CD4-positive, alpha-beta T cell treated with Interleukin-21 for 1 hour (primary cell): Measurements from ENCODE around the gene CAPS.
"Not testable (repeated sequence)": the region's sequence is repeated elsewhere in the genome, so short reads cannot be mapped to it uniquely, and the experiment has no call there.

Experiments
- DNase-seq: peaks from one replicate; pipeline ENCODE4 v3.0.0-alpha.2; 2020

The CAPS gene

GRCh38 chr19:5913739-5914357, at the start of gene CAPS:
Gene CAPS (plus strand): TSS chr19:5914254. CDS start chr19:5914407, 153 bp downstream.
- DNase-seq: no peak

DNA sequence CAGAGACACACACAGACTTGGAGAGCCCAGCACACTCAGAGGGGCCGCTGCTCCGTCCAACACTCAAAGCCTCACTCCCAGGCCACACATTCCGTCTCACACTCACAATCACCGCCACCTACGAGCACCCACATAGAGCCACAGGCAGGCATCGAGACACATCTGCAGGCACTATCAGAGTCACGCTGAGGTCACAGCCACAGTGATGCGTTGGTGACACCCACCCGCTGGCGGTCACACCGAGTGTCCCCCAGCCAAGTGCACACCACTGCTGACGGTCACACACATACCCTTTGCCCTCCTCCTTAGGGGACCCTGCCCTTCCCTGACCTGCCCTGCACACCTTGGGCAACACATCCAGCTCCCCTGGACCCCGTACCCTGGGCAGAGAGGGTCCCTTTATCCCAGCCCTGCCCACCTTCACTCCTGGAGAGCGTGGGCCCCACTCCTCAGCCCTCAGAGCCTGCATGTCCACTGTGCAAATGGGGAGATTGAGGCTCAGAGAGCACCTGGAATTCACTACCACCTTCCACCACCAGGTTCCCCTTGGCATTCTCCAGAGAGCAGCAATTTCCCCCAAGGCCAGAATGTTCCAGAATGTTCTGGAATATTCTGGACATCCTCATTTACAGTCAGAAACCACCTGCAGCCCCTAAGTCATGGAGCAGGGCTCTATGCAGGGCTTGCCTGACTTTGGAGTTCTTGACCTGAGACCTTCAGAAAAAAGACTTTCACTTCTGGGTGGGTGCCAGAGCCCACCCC, 49.1 kb upstream of the CAPS start:
- peak; percentile 5 for DNase-seq

DNA sequence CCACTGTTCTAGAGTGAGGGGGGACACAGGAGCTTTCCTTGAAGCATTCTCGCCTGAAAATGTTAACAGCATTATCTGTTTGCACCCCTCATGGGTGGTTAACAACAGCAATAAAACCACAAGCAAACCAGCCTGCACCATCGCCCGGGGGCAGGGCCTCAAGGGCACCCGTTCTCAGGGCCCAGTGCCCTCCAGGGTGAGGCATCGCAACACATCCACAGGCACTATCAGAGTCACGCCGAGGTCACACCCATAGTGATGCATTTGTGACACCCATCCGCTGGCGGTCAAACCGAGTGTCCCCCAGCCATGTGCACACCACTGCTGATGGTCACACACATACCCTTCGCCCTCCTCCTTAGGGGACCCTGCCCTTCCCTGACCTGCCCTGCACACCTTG, 48.3 kb upstream of the CAPS start:
- DNase-seq: no peak

DNA sequence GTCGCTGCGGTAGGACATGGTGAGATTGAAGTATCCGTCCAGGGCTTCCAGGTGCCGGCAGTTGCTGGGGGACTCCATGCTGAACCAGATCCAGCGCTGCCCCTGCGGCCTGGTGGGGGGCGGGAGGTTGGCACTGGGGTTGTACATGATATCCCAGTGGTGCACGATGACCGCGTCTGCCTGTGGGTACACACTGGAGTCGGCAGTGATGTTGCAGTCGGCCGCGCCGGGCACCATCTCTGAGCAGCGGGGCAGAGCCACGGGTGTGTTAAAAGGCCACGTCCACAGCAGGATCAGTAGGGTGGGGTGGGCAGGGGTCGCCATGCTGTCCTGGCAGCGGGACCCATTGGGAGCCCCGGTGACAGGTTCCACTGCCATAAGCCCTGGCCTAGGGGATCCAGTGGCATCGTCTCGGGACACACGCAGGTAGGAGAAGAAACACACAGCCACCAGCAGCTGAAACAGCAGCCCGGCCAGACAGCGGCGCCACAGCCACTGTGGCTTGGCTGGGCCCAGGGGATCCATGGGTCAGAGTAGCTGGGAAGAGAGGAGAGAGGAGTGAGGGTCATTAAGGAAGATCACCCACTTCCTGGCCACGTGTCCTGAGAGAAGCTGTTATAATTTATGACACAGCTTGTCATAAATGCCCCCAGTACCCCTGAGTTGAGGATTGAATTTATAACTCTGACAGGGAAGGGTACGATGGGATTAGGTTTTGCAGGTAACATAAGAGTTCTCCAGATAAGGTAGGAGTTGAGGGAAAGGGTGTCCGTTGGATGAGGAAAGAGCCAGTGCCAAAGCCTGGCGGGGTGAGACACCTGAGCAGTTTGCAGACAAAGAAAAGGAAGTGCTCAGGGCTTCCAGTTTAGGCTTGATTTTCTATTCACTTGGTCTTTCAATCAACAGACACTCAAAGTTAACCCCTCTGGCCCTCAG, 46.6 kb upstream of the CAPS start:
- no peak for DNase-seq

GRCh38 chr19:5870986-5871394, 43.1 kb upstream of the CAPS start:
- no peak for DNase-seq

- no peak for DNase-seq
These were observed 40.3 kb upstream of the CAPS start for GRCh38 chr19:5873617-5874199.

DNA sequence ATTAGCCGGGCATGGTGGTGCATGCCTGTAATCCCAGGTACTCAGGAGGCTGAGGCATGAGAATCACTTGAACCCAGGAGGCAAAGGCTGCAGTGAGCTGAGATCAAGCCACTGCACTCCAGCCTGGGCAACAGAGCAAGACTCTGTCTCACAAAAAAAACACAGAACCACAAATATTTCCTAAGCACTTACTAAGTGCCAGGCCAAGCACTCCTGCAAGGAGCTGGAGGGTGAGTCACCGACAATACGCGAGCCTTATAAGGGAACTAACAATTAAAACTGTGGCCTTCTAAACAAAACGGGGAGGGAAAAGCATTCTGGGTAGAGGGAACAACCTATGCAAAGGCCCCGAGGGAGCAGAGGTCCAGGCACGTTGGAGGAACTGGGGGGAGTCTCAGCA, 39.6 kb upstream of the CAPS start:
- not testable (repeated sequence) for DNase-seq

DNA sequence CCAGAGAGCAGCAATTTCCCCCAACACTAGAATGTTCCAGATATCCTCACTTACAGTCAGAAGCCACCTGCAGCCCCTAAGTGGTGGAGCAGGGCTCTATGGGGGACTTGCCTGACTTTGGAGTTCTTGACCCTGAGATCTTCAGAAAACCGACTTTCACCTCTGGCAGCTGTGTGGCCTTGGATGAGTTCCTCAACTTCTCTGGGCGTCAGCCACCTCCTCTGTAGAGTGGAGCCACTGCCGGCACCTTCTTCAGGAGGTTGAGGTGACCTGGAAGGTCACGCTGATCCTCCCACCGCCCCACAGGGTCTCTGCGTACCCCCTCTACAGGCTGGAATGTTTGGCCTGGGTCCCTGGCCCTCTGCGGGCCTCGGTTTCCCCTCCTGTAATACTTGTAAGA, 36.6 kb upstream of the CAPS start:
- DNase-seq: no peak

GRCh38 chr19:5877882-5878281, 36.2 kb upstream of the CAPS start:
- no peak for DNase-seq

GRCh38 chr19:5880196-5880595, 33.9 kb upstream of the CAPS start:
- no peak for DNase-seq

- DNase-seq: no peak
These were observed 33.4 kb upstream of the CAPS start for GRCh38 chr19:5880604-5881078.

DNA sequence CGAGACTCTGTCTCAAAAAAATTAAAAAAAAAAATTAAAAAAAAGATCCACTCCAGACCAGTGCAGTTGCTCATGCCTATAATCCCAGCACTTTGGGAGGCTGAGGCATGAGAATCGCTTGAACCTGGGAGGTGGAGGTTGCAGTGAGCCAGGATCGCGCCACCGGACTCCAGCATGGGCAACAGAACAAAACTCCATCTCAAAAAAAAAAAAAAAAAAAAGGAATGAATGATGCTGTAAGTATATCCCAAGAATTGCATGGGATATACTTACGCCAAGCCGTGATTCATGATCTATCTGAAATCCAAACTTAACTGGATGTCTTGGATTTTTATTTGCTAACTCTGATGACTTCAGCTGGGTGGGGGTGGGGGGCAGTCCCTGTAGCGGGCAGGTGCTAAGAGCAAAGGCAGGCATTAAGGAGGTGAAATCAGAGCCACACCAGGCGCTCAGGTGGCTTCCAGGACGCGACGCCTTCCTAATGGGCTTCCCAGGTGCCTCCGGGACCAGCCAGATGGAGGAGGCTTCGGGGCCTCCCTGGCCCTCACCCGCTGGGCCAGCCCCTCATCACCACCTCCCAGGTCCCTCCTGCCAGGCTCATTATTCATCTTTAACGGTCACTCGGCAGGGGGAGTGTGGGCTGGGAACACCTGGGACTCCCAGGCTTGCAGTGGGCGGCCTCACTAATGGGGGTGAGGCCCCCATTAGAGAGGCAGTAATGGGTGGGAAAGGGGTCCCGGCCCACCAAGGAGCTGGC, 32.3 kb upstream of the CAPS start:
- no peak for DNase-seq

GRCh38 chr19:5882421-5882968, 31.6 kb upstream of the CAPS start:
- no peak for DNase-seq

DNA sequence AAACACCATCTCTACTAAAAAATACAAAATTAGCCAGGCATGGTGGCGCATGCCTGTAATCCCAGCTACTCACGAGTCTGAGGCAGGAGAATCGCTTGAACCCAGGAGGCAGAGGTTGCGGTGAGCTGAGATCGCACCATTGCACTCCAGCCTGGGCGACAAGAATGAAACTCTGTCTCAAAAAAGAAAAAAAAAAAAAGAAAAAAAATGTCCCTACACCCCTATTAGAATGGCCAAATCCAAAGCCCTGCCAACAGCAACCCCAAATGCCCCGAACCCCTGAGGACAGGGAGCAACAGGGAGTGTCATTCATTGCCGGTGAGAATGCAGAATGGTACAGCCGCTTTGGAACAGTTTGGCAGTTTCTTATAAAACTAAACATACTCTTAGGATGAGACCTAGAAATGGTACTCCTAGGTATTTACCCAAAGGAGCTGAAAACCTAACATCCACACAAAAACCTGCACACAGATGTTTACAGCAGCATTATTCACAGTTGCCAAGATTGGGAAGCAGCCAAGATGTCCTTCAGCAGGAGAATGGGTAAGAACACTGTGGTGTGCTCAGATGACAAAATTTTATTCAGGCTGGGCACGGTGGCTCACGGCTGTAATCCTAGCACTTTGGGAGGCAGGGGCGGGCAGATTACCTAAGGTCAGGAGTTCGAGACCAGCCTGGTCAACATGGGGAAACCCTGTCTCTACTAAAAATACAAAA, 30.7 kb upstream of the CAPS start:
- DNase-seq: not testable (repeated sequence)

GRCh38 chr19:5884065-5884811, 29.8 kb upstream of the CAPS start:
- not testable (repeated sequence) for DNase-seq

DNA sequence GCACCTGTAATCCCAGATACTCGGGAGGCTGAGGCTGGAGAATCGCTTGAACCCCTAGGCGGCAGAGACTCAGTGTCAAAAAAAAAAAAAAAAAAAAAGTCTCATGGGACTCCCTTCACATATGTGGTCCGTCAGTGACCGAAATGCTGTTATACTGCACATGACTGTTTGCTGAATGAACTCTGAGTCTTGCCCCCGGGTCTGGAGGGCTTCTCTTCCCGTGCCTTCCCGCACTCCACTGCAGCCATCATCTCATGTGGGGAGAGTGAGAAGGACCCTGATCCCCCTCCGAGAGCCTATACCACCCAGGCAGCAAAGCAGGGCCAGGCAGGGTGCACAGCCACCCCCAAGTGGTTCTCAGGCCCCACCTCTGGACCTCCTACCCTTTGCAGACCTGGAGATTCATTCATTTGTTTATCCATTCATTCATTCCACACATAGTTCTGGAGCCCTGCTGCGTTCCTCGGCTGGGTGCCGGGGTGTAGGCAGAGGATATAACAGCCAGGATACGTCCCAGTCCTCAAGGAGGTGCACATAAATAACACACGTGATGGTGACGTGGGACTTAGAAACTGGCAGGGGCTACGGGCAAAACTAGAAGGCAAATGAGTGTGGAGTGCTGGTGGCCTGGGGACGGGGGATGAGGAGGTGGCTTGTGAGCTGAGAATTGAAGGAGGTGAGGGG, 24.6 kb upstream of the CAPS start:
- no peak for DNase-seq

DNA sequence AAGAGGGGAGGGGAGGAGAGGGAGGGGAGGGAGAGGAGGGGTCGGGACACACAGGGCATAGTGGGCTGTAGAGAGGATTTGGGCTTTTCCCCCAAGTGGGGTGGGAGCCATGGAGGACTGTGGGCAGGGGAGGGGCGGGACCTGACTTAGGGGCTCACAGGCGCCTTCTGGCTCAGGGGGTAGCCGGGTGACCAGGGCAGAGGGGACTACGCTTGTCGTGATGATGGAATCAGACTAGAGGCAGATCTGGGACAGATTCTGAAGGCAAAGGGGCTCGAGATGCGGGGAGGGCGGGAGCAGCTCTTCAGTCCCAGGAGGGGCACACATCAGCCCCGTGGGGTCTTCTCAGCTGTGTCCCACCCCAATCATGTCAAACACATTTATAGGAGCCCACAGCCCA, 24.0 kb upstream of the CAPS start:
- no peak for DNase-seq

- DNase-seq: no peak
These were observed 22.5 kb upstream of the CAPS start for GRCh38 chr19:5891572-5891937.

- DNase-seq: peak; percentile 6
These were observed 21.9 kb upstream of the CAPS start for GRCh38 chr19:5891938-5892771.
